Activated CD8-positive, alpha-beta T cell treated with anti-CD3 and anti-CD28 coated beads, Interleukin-2, amount 10 ng/mL, durations not matched to agents 7 days and 5 days (primary cell): Measurements from ENCODE around the gene MPG. TPM values are rescaled to one million over a fixed set of nuclear protein-coding genes. Genes with fewer than 3 reads are reported as not detected.

Source experiments
- ATAC-seq: fragments of 150-1000 bp; cut with Tn5 transposase; one replicate; pipeline ENCODE4 v1.10.0; 2021; ENCODE audit warnings: moderate library complexity
- CTCF ChIA-PET: fragments of 350-600 bp; sonication (Branson Sonifier 250); formaldehyde crosslinking; loops from one replicate; lab custom pipeline; 2021; ENCODE audit warnings: antibody characterized with exemption; lab: Charles Lee
- POLR2A ChIA-PET: fragments of 350-600 bp; sonication (Branson Sonifier 250); formaldehyde crosslinking; loops from one replicate; lab custom pipeline; 2021; ENCODE audit warnings: antibody characterized with exemption; lab: Charles Lee
- DNase-seq: peaks from one replicate; pipeline ENCODE4 v3.0.0-alpha.2; 2020
- H3K27ac Mint-ChIP-seq: one replicate; pipeline ENCODE4 v1.8.0; 2021; ENCODE audit warnings: mild to moderate bottlenecking, mixed read lengths
- H3K27me3 Mint-ChIP-seq: one replicate; pipeline ENCODE4 v1.8.0; 2021; ENCODE audit warnings: low read depth, mixed read lengths
- H3K36me3 Mint-ChIP-seq: one replicate; pipeline ENCODE4 v1.8.0; 2021; ENCODE audit warnings: low read depth, mixed read lengths
- H3K4me1 Mint-ChIP-seq: one replicate; pipeline ENCODE4 v1.8.0; 2021; ENCODE audit warnings: low read depth, mixed read lengths
- H3K4me3 Mint-ChIP-seq: one replicate; pipeline ENCODE4 v1.8.0; 2021; ENCODE audit warnings: mild to moderate bottlenecking, mixed read lengths
- H3K9me3 Mint-ChIP-seq: one replicate; pipeline ENCODE4 v1.8.0; 2022; ENCODE audit warnings: mixed read lengths; ENCODE audit not compliant: insufficient read depth
- total RNA-seq, 2 experiments: library from RNA; stranded (reverse); gene quantifications; one replicate each; pipeline ENCODE4 v1.2.3, GENCODE V29; 2021

MPG gene
- total RNA-seq, 2 experiments from 2014 or later = 48.6 to 49.3 TPM

DNA sequence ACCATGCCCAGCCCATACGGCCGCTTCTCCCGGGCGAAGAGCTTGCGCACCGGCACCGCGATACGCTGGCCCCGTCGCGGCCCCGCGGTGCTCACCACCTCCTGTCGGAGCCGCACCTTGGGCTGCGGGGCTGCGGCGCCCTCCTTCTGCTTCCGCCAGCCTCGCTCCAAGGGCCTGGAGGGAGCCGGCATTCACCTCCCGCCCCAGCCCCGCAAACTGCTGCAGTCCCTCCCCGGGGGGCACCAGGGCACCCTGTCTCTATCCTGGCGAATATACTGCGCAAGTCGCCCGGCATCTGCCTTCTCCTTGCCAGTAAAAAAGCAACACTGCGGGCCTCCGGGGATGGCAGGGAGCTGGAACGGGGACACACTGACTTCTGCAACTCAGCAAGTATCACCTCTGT lies 16.1 kb upstream of the MPG start:
- ChIA-PET POLR2A (interaction anchor here (1.0 kb wide), 1 partner anchor 9 kb away, joined by 5 read pairs; the partner anchor contains the start of gene POLR3K), CTCF (interaction anchor here (9.2 kb wide), 1 partner anchor 34 kb away, joined by 265 read pairs; no protein-coding TSS in a partner anchor)
- ATAC-seq (no peak), DNase-seq (no peak)
- Mint-ChIP-seq H3K36me3 (peaks cover 5% of the 10 kb centered on the region), H3K9me3 (no peaks in the 10 kb centered on the region), H3K4me1 (peaks cover 5% of the 10 kb centered on the region), H3K27ac (no peak overlapping the region), H3K4me3 (no peak overlapping the region), H3K27me3 (no peaks in the 10 kb centered on the region)

DNA sequence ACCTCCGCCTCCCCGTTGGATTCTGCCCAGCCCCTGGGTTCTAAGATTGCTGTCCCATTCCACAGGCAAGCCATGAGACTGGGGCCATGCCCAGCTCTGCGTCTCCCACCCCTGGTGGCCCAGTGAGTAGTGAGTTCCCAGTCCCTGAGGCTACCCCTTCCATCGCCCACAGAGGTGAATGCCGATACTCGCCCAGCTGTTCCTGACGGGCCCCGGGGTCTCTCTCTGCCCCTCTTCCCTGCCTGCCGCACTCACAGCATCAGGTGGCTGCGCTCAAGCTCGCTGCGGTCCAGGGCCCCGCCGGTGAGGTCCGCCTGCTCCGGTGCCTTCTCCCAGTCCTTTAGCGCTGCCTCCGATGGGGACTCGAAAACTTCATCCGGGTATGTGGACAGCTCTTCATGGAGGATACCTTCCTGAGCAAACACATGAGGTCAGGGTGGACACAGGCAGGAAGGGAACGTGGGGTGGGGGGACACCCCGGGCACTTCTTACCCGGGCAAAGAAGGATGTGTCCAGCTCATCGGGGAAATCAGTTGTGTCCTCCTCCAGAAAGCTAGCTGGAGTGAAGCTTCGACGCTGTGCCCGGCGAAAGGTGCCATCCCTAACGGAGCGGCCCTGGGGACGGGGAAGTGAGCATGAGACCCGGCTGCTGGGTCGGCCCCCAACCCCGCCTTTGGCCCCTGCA lies 15.6 kb upstream of the MPG start:
- DNase-seq (no peak), ATAC-seq (no peak)
- ChIA-PET POLR2A (interaction anchor here (0.6 to 4.3 kb wide), 3 partner anchors 9 to 77 kb away, joined by 3 to 32 read pairs (median 5); partner anchors contain the start of gene POLR3K), CTCF (interaction anchor here (5.6 to 9.2 kb wide), 2 partner anchors 33 to 44 kb away, joined by 67 to 265 read pairs; no protein-coding TSS in a partner anchor)
- Mint-ChIP-seq H3K27ac (no peak overlapping the region), H3K4me1 (peaks cover 5% of the 10 kb centered on the region), H3K27me3 (no peaks in the 10 kb centered on the region), H3K36me3 (peaks cover 2% of the 10 kb centered on the region), H3K4me3 (no peak overlapping the region), H3K9me3 (no peaks in the 10 kb centered on the region)

DNA sequence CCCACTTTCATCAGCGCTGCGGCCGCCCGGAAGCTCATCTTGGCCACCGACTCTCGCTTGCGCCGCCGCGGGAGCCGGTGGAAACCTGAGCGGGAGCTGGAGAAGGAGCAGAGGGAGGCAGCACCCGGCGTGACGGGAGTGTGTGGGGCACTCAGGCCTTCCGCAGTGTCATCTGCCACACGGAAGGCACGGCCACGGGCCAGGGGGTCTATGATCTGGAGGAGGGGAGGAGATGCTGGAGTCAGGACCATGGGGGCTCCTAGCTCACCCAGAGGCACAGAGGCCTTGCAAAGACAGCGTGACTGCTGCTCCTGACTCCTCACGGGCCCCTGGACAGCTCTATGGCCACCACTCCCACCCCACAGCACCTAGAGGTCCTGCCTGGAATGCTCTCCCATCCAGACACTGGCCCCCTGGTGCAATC lies 15.0 kb upstream of the MPG start:
- ChIA-PET POLR2A (interaction anchor here (0.6 to 4.3 kb wide), 5 partner anchors 10 to 77 kb away, joined by 3 to 32 read pairs (median 5); partner anchors contain the start of genes POLR3K and SNRNP25), CTCF (interaction anchor here (1.1 to 9.2 kb wide), 4 partner anchors 12 to 43 kb away, joined by 3 to 265 read pairs (median 51); partner anchors contain the start of gene MPG)
- ATAC-seq = no peak
- Mint-ChIP-seq H3K36me3 (peaks cover 2% of the 10 kb centered on the region), H3K4me1 (peaks cover 5% of the 10 kb centered on the region), H3K4me3 (no peak overlapping the region), H3K27me3 (no peaks in the 10 kb centered on the region), H3K9me3 (no peaks in the 10 kb centered on the region), H3K27ac (no peak overlapping the region)
- no peak for DNase-seq

DNA sequence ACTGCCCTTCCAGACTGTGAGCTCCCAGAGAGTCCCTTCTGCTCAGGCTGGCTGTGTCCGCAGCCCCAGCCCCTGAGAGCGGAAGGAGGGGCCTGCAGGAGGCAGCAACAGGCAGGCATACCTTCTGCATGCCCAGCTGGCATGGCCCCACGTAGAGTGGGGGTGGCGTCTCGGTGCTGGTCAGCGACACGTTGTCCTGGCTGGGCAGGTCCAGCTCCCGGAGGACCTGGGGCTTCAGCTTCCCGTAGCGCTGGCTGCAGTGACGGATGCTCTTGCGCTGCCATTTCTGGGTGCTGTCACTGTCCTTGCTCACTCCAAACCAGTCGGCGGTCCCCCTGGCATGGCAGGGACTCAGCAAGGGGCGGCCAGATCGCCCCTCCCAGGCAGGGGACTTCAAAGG lies 14.6 kb upstream of the MPG start:
- H3K4me1 Mint-ChIP-seq = peaks cover 5% of the 10 kb centered on the region
- H3K4me3 Mint-ChIP-seq = no peak overlapping the region
- H3K36me3 Mint-ChIP-seq = no peaks in the 10 kb centered on the region
- H3K27me3 Mint-ChIP-seq = no peaks in the 10 kb centered on the region
- DNase-seq = no peak
- no peak overlapping the region for H3K27ac Mint-ChIP-seq
- ChIA-PET POLR2A (interaction anchor here (0.7 to 4.3 kb wide), 3 partner anchors 10 to 32 kb away, joined by 3 to 32 read pairs (median 7); partner anchors contain the start of genes POLR3K and SNRNP25), CTCF (interaction anchor here (1.1 to 9.2 kb wide), 5 partner anchors 10 to 43 kb away, joined by 3 to 265 read pairs (median 35); partner anchors contain the start of genes MPG, POLR3K and SNRNP25)
- ATAC-seq = no peak
- H3K9me3 Mint-ChIP-seq = no peaks in the 10 kb centered on the region

DNA sequence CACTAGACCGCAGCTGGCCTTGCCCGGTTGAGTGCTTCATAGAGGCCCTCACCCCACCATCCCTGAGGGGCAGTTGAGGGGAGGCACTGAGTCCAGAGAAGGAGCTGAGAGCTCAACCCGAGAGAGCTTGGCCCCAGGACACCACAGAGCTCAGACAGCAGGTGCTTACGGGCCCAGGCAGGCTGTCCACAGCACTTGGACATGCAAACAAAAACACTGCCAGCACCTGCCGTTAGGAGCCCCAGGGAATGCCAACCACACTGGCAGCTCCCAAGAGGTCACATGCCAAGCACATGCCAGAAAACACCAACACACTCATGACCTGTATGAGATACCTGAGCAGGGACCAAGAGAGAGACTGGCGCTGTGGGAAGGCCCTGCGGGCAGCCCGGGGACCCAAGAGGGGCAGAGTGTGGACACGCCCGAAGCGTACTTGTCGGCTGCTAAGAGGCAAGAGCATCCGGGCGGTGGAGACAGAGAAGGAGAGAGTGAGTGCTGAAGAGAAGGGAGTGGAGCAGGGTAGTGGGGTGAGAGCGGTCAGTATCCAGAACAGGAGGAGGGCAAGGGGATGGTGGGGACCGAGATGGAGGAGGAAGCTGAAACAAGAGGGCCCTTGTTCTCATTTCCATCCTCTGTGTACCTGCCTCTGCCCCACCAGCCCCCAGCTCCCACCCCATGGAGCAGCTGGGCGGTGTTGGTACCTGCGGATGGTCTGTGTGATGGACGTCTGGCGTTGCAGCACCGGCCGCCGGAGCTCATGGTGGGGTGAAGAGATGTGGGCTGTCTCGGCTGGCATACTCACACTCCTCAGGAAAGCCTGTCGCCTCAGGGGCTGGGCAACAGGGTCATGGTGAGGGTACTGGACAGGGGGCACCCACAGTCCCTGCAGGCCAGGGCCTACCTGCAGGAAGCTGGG lies 13.8 kb upstream of the MPG start:
- Mint-ChIP-seq H3K9me3 (no peaks in the 10 kb centered on the region), H3K27ac (no peak overlapping the region), H3K4me3 (no peak overlapping the region), H3K4me1 (peaks cover 5% of the 10 kb centered on the region), H3K36me3 (no peaks in the 10 kb centered on the region), H3K27me3 (peaks cover under 1% of the 10 kb centered on the region)
- CTCF ChIA-PET = interaction anchor here (0.9 to 9.2 kb wide), 10 partner anchors 11 to 298 kb away, joined by 3 to 265 read pairs (median 18); partner anchors contain the start of genes MPG, POLR3K and SNRNP25
- no peak for ATAC-seq
- POLR2A ChIA-PET = interaction anchor here (1.0 to 4.3 kb wide), 3 partner anchors 11 to 31 kb away, joined by 3 to 32 read pairs (median 7); partner anchors contain the start of genes POLR3K and SNRNP25
- no peak for DNase-seq

DNA sequence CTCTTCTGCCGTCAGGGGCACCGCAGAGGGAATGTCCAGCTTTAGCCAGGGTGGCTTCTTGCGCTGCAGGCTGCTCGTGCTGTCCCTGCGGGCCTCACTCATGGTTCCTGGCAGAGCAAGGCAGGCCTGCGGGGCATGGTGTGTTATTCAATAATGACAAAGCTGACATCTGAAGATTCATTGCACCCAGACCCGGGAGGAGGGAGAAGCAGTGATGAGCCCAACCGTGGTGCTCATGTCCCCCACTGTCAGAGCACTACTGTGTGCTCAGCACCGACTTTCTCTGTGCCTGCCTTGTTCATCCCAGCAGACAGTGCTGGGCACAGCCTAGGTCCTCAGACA lies 13.1 kb upstream of the MPG start:
- no peaks in the 10 kb centered on the region for H3K36me3 Mint-ChIP-seq
- POLR2A ChIA-PET = interaction anchor here (1.0 to 4.3 kb wide), 2 partner anchors 12 to 31 kb away, joined by 3 to 32 read pairs; partner anchors contain the start of genes POLR3K and SNRNP25
- CTCF ChIA-PET = interaction anchor here (0.9 to 9.2 kb wide), 11 partner anchors 11 to 297 kb away, joined by 3 to 265 read pairs (median 11); partner anchors contain the start of genes MPG, POLR3K and SNRNP25

DNA sequence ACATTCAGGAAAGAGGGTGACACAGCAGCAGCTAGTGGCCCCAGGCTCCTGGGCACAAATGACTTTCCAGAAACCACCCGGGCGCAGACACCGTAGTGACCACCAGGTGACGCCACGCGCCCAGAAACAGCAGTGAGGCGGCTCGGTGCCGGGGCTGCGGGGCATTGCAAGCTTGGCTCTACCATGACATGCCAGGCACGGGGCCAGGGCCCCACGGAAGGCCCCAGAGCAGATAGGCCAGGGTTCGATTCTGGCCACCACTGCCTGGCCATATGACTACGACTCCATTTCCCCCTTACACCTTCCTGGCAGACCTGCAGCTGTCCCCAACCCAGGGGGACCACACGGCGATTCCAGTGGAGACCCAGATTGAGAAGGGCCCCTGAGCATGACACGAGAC lies 12.3 kb upstream of the MPG start:
- peak; percentile 90 for ATAC-seq
- H3K4me3 Mint-ChIP-seq = no peak overlapping the region
- DNase-seq = peak; percentile 89
- no peaks in the 10 kb centered on the region for H3K9me3 Mint-ChIP-seq
- no peaks in the 10 kb centered on the region for H3K36me3 Mint-ChIP-seq
- H3K4me1 Mint-ChIP-seq = peaks cover 5% of the 10 kb centered on the region
- CTCF ChIA-PET = interaction anchor here (0.7 to 9.2 kb wide), 28 partner anchors 10 to 430 kb away, joined by 3 to 265 read pairs (median 5); partner anchors contain the start of genes FAM234A, HBQ1, MPG and POLR3K
- no peak overlapping the region for H3K27ac Mint-ChIP-seq
- POLR2A ChIA-PET = interaction anchor here (1.3 to 4.3 kb wide), 3 partner anchors 12 to 30 kb away, joined by 5 to 32 read pairs (median 6); partner anchors contain the start of genes POLR3K and SNRNP25
- H3K27me3 Mint-ChIP-seq = peaks cover 10% of the 10 kb centered on the region

More for the DNA sequence above, 13.1 kb upstream of the MPG start:
- no peak overlapping the region for H3K4me3 Mint-ChIP-seq
- DNase-seq (no peak), ATAC-seq (no peak)
- H3K9me3 Mint-ChIP-seq = no peaks in the 10 kb centered on the region
- peaks cover 5% of the 10 kb centered on the region for H3K27me3 Mint-ChIP-seq
- no peak overlapping the region for H3K27ac Mint-ChIP-seq
- H3K4me1 Mint-ChIP-seq = peaks cover 5% of the 10 kb centered on the region

DNA sequence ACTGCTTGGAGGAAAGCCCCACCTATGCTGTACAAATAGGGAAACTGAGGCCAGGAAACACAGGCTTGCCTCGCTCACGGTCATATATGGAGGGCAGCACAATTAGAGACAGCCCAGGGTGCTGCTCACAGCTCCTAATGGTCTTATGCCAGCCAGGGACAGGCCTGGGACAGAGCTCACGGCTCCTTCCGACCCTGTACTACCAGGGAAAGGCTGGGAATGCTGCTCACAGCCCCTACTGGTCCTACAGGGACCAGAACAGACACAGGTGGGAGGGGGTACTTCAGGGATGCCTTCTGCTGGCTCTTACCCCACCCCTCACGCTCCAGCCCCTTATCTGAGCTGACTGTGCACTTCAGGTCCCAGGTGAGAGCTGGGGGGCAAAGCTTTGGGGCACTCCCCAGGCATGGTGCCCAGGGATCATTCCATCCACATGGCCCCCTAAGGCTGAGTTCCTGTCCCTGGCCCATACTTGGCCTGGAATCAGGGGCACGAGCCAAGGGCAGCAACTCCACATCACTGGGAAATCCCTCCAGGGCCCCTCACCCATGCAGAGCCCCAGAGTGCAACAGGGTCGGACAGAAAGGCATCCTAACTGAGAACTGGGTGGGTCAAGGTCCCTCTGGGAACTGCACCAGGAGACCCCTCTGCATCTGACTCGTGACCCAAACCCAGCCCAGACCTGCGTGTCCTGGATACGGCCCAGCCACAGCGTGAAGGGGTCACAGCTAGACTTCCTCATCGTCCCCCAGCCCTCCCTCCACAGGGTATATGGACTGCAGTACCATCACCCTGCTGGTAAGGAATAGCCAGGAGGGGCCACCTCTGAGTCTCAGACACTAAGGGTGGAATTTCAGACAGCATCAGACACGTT lies 11.5 kb upstream of the MPG start:
- ChIA-PET CTCF (interaction anchor here (0.7 to 9.2 kb wide), 25 partner anchors 9 to 429 kb away, joined by 3 to 265 read pairs (median 6); partner anchors contain the start of genes FAM234A, HBQ1, MPG and POLR3K), POLR2A (interaction anchor here (1.3 to 4.3 kb wide), 4 partner anchors 9 to 29 kb away, joined by 3 to 32 read pairs (median 6); partner anchors contain the start of genes POLR3K and SNRNP25)
- DNase-seq (no peak), ATAC-seq (no peak)
- H3K4me3 Mint-ChIP-seq = no peak overlapping the region
- peaks cover 5% of the 10 kb centered on the region for H3K4me1 Mint-ChIP-seq
- H3K36me3 Mint-ChIP-seq = no peaks in the 10 kb centered on the region
- peaks cover 14% of the 10 kb centered on the region for H3K27me3 Mint-ChIP-seq
- no peak overlapping the region for H3K27ac Mint-ChIP-seq
- H3K9me3 Mint-ChIP-seq = no peaks in the 10 kb centered on the region

DNA sequence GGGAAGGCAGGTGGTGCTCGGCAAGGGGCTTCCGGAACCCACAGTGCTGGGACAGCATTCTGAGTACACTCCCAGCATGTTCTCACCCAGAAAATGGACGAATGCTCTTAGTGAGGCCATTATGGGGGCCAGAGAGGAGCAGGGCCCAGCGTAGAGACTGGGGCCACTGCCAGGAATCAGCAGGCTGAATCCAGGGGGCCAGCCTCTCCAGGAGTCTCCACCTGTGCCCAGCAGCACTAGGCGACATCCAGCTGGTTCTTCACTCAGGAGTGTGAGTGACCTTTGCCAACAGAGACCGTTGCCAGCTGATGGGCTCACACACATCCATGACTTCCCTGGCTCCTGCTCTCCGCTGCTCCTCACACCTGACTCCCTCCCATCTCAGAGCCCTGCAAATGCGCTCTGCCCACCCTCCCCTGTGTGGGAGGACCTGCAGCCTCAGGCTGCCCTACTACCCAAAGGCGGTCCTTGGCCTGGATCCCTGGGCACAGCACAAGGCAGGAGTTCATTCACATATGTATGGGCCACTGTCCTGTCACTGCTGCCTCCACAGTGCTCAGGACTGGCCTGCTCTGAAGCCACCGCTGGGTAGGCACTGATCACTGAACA lies 10.7 kb upstream of the MPG start:
- DNase-seq (no peak), ATAC-seq (no peak)
- no peaks in the 10 kb centered on the region for H3K36me3 Mint-ChIP-seq
- POLR2A ChIA-PET = interaction anchor here (0.6 to 1.5 kb wide), 3 partner anchors 9 to 29 kb away, joined by 3 to 4 read pairs (median 3); no protein-coding TSS in a partner anchor
- CTCF ChIA-PET = interaction anchor here (1.4 to 9.2 kb wide), 5 partner anchors 14 to 39 kb away, joined by 3 to 265 read pairs (median 26); partner anchors contain the start of genes POLR3K and SNRNP25
- no peaks in the 10 kb centered on the region for H3K9me3 Mint-ChIP-seq
- no peak overlapping the region for H3K27ac Mint-ChIP-seq
- no peak overlapping the region for H3K4me3 Mint-ChIP-seq
- peaks cover 18% of the 10 kb centered on the region for H3K27me3 Mint-ChIP-seq
- H3K4me1 Mint-ChIP-seq = peaks cover 5% of the 10 kb centered on the region
